NCI-H345 treated with DMSO at 0.1 percent for 48 hours (cell line): ENCODE data around the gene APOBEC3G.

Source experiments
- DNase-seq: peaks from one replicate; lab custom pipeline; 2025; ENCODE audit not compliant: unreplicated experiment; lab: John Stamatoyannopoulos, UW

APOBEC3G gene

GRCh38 chr22:39120983-39121382 lies 43.9 kb downstream of the APOBEC3G start:
- DNase-seq = no peak

GRCh38 chr22:39122772-39123470 lies 45.8 kb downstream of the APOBEC3G start:
- DNase-seq = no peak

GRCh38 chr22:39123751-39124581 lies 46.9 kb downstream of the APOBEC3G start:
- DNase-seq = no peak

GRCh38 chr22:39125622-39126021 lies 48.5 kb downstream of the APOBEC3G start:
- DNase-seq = no peak

GRCh38 chr22:39128508-39128907 lies 51.4 kb downstream of the APOBEC3G start:
- no peak for DNase-seq

- DNase-seq = no peak
Measured at GRCh38 chr22:39129081-39129480, 52.0 kb downstream of the APOBEC3G start.

- DNase-seq = no peak
Measured at GRCh38 chr22:39129746-39130145, 52.7 kb downstream of the APOBEC3G start.

GRCh38 chr22:39130152-39130704 lies 53.2 kb downstream of the APOBEC3G start:
- DNase-seq = no peak

- no peak for DNase-seq
Measured at GRCh38 chr22:39130892-39131855, 54.1 kb downstream of the APOBEC3G start.

GRCh38 chr22:39132281-39132680 lies 55.2 kb downstream of the APOBEC3G start:
- DNase-seq = no peak

GRCh38 chr22:39132871-39133524 lies 55.9 kb downstream of the APOBEC3G start:
- no peak for DNase-seq

GRCh38 chr22:39133871-39134270 lies 56.8 kb downstream of the APOBEC3G start:
- DNase-seq = no peak

GRCh38 chr22:39134366-39135091 lies 57.5 kb downstream of the APOBEC3G start:
- DNase-seq = no peak

GRCh38 chr22:39135092-39135896 lies 58.2 kb downstream of the APOBEC3G start:
- DNase-seq = no peak

GRCh38 chr22:39136317-39136716 lies 59.2 kb downstream of the APOBEC3G start:
- DNase-seq = no peak
